SKM-1 (cell line): Measurements from ENCODE around the gene ZNF283.
"Not testable (repeated sequence)": the region's sequence is repeated elsewhere in the genome, so short reads cannot be mapped to it uniquely, and the experiment has no call there.

Experiments used
- DNase-seq: peaks from one replicate; lab custom pipeline; 2025; ENCODE audit not compliant: unreplicated experiment; lab: John Stamatoyannopoulos, UW

ZNF283 gene

GRCh38 chr19:43799502-43800142 is 27.5 kb upstream of the ZNF283 start:
- no peak for DNase-seq

DNA sequence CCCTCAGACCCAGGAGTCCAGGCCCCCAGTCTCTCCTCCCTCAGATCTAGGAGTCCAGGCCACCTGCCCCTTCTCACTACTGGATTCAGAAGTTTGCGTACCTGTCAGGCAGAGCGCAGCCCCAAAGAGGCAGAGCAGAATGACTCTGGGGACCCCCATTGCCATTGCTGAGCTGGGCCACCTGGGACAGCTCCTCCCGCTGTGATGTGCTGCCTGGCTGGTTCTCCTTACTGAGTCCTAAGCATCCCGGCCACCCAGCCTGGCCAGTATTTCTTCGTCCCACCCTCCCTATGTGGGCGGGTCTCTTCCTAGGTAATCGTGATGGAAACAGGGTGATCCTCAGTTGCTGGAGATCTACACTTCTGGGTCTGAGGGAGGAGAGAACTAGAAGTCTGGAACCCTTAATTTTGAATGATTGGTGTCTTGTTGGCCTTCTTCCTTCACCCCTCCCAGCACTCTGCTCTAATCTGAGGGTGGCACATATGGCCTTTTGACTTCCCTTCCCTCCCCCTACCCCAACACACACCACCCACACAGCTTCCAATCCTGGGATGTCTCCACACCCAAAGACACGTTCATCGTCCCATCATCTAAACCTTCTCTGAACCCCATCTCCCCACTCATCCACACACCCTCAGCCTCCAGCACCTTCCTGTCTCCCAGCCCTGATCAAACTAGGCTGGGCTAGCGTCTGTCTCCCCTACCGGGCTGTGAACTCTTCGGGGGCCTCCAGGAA is 24.7 kb upstream of the ZNF283 start, which contains the start of gene LYPD5:
TSS of gene LYPD5 (minus strand) at position 232 of the 736 bp plus-strand sequence. CDS start at position 165, 67 bp downstream.
- no peak for DNase-seq

DNA sequence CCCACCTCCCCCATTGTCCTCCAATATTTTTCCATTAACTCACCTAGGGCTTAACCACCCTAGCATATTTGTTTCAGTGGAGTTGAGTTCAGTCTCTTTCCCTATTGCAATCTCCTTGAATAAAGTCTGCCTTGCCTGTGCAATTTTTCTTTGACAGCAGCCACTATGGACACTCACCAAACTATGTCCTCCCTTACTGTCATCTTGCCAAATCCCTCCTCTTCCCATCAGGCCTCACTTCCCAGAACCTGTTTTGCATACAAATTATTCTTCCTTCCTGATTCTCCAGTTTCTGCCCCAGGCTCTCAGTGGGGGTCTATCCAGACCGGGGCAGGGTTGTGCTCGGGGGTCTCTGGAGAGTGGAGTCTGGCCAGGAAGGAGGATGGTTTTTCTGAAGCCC is 22.7 kb upstream of the ZNF283 start:
- DNase-seq = no peak

- DNase-seq = not testable (repeated sequence)
These were observed 20.7 kb upstream of the ZNF283 start for GRCh38 chr19:43806401-43806800.

DNA sequence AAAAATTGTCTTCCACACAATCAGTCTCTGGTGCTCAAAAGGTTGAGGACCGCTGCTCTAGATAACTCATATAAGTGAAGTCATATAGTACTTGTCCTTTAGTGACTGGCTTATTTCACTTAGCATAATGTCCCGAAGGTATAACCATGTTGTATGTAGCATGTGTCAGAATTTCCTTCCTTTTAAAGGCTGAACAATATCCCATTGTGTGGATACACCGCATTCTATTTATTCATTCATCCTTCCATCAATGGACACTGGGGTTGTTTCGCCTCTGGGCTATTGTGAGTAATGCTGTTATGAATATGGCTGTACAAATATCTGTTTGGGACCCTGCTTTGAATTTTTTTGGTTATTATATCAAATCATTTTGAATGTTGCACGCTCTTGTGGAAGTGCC is 20.3 kb upstream of the ZNF283 start:
- no peak for DNase-seq

GRCh38 chr19:43807651-43808050 is 19.5 kb upstream of the ZNF283 start:
- DNase-seq = no peak

GRCh38 chr19:43809762-43810696 is 17.1 kb upstream of the ZNF283 start:
- DNase-seq = peak; percentile 2

GRCh38 chr19:43811837-43812236 is 15.3 kb upstream of the ZNF283 start:
- no peak for DNase-seq

DNA sequence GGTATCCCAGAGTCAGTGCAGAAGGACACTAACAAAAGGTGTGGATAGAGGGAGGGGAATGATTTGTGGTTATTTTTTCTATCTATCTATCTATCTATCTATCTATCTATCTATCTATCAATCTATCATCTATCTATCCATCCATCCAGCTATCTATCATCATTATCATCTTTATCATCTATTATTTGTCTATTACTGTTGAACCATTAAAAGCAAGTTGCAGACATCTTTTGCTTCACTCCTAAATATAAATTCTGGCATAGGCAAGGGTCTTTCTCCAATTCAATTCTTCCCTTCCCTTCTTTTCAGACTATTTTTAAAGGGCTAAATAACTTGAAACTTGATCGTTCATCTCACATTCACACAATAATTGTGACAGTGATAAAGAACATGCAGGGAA is 14.9 kb upstream of the ZNF283 start:
- DNase-seq = no peak

DNA sequence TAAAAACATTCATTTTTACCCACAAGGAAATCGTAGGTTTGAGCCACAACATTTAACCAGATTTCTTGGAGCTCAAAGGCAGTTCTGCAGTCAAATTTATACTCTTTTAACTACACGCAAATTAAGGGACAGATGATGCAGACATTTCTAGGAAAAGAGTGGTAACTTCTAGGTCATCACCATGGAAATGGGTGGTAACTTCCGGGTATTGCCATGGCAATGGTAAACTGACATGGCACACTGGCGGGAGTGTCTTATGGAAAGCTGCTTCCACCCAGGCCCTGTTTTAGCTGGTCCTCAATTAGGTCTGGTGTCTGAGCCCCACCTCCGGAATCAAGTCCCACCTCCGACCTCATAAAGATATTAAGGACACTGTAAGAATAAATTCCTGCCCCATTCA is 14.4 kb upstream of the ZNF283 start:
- DNase-seq = no peak

DNA sequence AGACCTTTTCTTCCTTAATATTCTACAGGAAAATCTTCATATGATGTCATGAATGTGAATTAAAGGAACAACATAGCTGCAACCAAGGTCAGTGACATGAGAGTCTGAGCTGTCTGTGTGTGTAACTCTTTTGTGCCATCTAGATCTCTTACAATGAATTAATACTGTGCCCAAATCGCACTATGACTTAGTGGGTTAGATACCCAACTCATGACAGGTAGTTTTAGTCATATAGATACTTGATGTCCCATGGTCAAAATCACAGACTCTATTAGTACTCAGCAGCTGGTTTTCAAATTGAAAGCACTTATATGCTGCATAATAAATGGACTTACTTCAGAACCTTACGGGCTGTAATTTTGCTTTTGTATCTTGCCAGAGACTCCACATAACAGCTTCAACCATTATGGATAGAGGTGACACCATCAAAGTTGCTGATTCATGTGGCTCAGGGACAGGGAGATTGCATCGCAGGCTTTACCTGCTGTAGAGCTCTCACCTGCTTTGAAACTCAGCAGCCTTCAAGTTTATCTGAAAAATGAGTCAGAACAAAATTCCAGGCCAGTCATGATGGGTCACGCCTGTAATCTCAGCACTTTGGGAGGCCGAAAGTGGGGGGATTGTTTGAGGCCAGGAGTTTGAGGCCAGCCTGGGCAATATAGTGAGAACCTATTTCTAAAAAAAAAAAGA is 12.3 kb upstream of the ZNF283 start:
- no peak for DNase-seq

GRCh38 chr19:43817454-43817853 is 9.7 kb upstream of the ZNF283 start:
- DNase-seq = not testable (repeated sequence)

- no peak for DNase-seq
These were observed 8.6 kb upstream of the ZNF283 start for GRCh38 chr19:43818500-43818899.

- DNase-seq = no peak
These were observed 6.8 kb upstream of the ZNF283 start for GRCh38 chr19:43820098-43820883.

- no peak for DNase-seq
These were observed 6.3 kb upstream of the ZNF283 start for GRCh38 chr19:43820884-43821215.

GRCh38 chr19:43823856-43824255 is 3.3 kb upstream of the ZNF283 start:
- not testable (repeated sequence) for DNase-seq

- not testable (repeated sequence) for DNase-seq
These were observed 2.5 kb upstream of the ZNF283 start for GRCh38 chr19:43824572-43824971.

- DNase-seq = no peak
These were observed 12.0 kb downstream of the ZNF283 start for GRCh38 chr19:43839139-43839538.

- DNase-seq = no peak
These were observed 14.9 kb downstream of the ZNF283 start for GRCh38 chr19:43842007-43842406.

- no peak for DNase-seq
These were observed 20.1 kb downstream of the ZNF283 start for GRCh38 chr19:43847246-43847645.
